GM21381 (cell line): ENCODE measurements around the gene FGD4.

ENCODE experiments used
- ATAC-seq: cut with Tn5 transposase; IDR thresholded peaks from one replicate; pipeline ENCODE4 v1.9.1; 2021; ENCODE audit warnings: mild to moderate bottlenecking, moderate library complexity; ENCODE audit not compliant: unreplicated experiment

The FGD4 gene

DNA sequence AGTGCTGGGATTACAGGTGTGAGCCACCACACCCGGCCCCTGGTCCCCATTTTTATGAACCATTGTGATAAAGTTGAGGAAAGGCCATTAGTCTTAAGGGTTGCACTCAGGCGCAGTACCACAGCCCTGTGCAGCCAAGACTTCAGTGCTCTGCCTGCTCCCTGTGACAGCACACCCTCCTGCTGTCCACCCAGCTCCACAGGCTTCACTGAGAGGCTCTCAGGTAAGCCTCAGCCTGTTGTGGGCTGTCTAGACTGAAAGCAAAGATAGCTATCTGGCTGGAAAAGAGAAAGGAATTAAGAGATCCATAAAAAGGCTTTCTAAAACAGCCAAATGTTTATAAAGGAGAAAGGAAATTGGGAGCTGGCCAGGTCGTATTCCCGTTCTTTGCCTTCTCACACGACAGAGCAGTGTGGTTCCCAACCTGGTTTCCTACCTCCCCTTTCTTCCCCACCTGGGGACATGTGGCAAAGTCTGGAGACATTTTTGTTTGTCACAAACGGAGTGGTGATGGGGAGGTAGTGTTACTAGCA is 260.6 kb downstream of the FGD4 start:
- no peak for ATAC-seq

- no peak for ATAC-seq
Measured at GRCh38 chr12:32661706-32662105, 262.3 kb downstream of the FGD4 start.

DNA sequence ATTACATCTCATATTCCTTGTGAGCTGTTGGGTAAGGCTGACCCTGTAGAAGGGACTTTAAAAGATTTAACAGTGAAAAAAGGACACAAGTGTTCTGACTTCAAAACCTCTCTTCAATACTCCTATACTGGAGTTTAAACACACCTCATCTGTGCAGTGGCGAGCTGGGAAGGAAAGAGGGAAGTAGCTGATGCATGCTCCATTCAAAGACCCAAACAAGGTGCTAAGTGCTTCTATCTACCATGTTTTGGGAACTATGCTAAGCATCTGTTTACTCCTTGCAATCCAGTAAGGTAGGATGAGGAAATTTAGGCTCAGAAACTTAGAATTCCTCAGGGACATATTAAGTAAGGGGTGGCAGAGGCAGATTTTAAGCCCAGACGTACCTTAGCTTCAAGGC is 263.3 kb downstream of the FGD4 start:
- no peak for ATAC-seq

GRCh38 chr12:32666018-32666417 is 266.7 kb downstream of the FGD4 start:
- ATAC-seq: no peak

- no peak for ATAC-seq
Measured at GRCh38 chr12:32669584-32669983, 270.2 kb downstream of the FGD4 start.

- no peak for ATAC-seq
Measured at GRCh38 chr12:32671930-32672780, 272.8 kb downstream of the FGD4 start.

DNA sequence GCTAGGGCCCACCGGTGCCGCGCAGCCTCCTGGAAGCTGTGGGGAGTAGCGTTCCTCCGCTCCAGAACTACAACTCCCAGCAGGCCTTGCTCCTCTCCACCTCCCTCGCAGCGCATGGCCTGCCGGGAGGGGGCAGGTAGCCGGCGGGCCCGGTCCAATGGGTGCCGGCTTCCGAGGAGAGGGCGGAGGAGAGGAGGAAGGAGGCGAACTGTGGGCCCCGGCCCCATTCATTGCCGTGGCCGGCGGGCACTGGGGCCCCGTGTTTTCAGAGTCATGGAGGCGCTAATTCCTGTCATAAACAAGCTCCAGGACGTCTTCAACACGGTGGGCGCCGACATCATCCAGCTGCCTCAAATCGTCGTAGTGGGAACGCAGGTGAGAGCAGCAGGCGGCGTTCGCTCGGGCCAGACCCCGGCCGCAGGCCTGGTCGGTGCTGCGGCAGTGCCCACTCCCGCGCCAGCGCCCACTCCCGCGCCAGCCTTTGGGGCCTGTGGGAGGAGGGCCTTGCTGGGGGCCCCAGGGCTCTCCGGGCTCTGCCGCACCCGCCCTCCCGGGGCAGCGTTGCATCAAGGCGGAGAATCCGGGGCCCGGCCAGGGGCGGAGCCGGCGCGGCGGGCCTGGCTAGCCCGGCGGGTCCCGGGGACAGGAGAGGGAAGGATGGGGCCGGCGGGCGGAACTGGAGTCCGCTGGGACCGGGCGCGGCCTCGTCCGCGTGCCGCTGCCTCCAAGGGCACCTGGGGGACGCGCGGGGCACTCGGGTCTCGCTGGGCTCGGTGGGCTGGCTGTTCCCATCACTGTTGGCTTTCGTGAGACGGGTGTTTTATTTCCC is 279.9 kb downstream of the FGD4 start, which contains the start of gene DNM1L:
Gene DNM1L, plus strand, starts transcription at position 211 of the 829 bp plus-strand sequence. Its CDS starts 63 bp downstream, at position 274.
- ATAC-seq: peak; percentile 94

DNA sequence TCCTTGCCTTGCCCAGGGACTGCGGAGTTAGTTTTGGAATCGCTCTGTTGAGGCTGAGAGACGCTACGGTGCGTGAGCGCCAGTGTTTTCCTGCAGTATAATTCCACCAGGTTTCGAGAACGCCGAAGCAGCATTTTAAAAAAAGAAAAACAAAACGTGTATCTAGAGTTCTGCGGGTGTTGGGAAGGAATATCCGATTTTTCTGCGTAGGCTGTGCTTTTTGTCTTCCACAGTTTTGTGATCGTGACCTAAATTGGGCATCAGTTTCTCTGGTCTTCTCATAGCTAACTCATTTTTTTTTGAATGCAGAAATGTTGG is 280.5 kb downstream of the FGD4 start:
- ATAC-seq: peak; percentile 1

- ATAC-seq: no peak
Measured at GRCh38 chr12:32680787-32681186, 281.4 kb downstream of the FGD4 start.

DNA sequence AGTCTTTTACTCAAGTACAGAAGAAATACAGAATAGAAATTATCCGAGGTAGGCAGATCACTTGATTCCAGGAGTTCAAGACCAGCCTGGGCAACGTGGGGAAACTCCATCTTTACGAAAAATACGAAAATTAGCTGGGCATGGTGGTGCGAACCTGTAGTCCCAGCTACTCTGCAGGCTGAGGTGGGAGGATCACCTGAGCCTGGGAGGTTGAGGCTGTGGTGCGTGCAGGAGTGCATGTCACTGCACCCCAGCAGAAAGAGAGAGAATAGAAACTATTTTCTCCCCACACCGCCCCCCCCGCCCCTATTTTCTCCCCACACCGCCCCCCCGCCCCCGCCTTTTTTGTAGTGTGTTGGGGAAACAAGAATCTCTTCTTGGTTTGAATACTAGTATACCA is 281.9 kb downstream of the FGD4 start:
- no peak for ATAC-seq

- no peak for ATAC-seq
Measured at GRCh38 chr12:32686340-32686739, 287.0 kb downstream of the FGD4 start.

DNA sequence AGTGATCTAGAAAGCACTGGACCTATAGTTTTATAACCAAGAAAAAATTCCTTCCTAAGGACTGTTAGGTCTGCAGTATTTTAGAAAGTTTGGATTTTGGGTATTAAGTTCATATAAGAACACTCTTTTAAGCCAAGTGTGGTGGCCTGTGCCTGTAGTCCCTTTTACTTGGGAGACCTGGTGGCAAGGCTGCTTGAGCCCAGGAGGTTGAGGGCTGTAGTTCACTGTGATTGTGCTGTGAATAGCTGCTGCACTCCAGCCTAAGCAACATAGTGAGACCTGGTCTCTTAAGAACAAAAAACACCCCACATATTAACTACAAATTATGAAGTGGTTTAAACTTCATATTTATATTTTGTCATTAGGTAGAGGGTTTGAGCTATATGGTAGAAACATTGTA is 289.4 kb downstream of the FGD4 start:
- no peak for ATAC-seq

GRCh38 chr12:32690927-32691326 is 291.6 kb downstream of the FGD4 start:
- no peak for ATAC-seq

DNA sequence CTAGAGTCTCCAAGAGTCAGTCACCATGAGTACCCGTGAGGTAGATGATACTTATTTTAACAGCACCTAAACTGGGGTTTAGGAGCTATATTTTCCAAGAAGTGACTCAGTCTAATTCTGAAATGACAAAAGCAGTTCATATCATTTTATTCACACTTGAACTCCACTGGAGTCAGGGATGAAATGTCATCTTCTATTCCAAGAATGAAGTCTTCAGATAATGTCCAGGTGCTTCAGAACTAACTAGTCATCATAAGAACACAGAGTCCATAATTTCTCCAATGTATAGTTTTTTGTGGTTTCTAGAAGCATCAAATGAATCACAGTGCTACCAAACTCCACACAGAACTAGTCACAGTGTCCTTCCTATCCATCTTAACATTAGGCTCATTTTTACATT is 293.0 kb downstream of the FGD4 start:
- no peak for ATAC-seq

- no peak for ATAC-seq
Measured at GRCh38 chr12:32693036-32693435, 293.7 kb downstream of the FGD4 start.
